Measurements from ENCODE around the gene PPP6R2. TPM values are rescaled to one million over a fixed set of nuclear protein-coding genes. Genes with fewer than 3 reads are reported as not detected.

Gene PPP6R2
- total and polyA plus RNA-seq, 2 of the 8 experiments (the other 6 are each of a cell fraction or from before 2014, with no cell fraction given), result 25.0 to 32.2 TPM

GRCh38 chr22:50343541-50343935 is 411 bp downstream of the PPP6R2 start:
- Histone ChIP-seq H2AFZ (ENCODE audit: low read length) (no peak overlapping the region), H4K5ac (ENCODE audit: insufficient read length, low read depth, low read length) (no peak overlapping the region), H3K9ac (replicated peaks in 1 of 4; ENCODE audit: extremely low read depth in 1 of 4, low read depth in 3 of 4, low read length in 3 of 4) (peak overlapping the region in 3 of 4 experiments; percentile 45 to 80 (median 64); a peak in 5 of 7 replicates), H3K4me3 (ENCODE audit: extremely low read depth in 1 of 4, insufficient read depth in 2 of 4, low read depth in 3 of 4, low read length in 4 of 4) (peak overlapping the region; percentile 44 to 94 (median 64)), H3K79me1 (ENCODE audit: low read depth, low read length) (peaks cover 12% of the 10 kb centered on the region), H4K20me1 (replicated peaks in 1 of 2; ENCODE audit: control insufficient read depth in 1 of 2, insufficient read depth in 2 of 2, low read length in 2 of 2) (peaks cover 12 to 31% of the 10 kb centered on the region in 2 experiments), H3K36me3 (ENCODE audit: control insufficient read depth in 2 of 4, insufficient read depth in 4 of 4, low read length in 3 of 4) (no peaks in the 10 kb centered on the region; a peak in 1 of 8 replicates), H3K27me3 (replicated peaks in 1 of 4; ENCODE audit: control insufficient read depth in 3 of 4, extremely low read depth in 1 of 4, insufficient read depth in 3 of 4, low read length in 3 of 4) (peaks cover 0 to 5% (median 0%) of the 10 kb centered on the region in 4 experiments; a peak in 3 of 7 replicates), H3K14ac (ENCODE audit: insufficient read length) (no peak overlapping the region), H2BK12ac (ENCODE audit: low read depth, low read length) (no peak overlapping the region), H2BK15ac (ENCODE audit: low read length) (no peak overlapping the region), H3K4ac (replicated peaks; ENCODE audit: insufficient read length, low read depth, low read length) (no peak overlapping the region), H2BK120ac (replicated peaks; ENCODE audit: low read depth, low read length) (no peak overlapping the region), H3K23me2 (ENCODE audit: low read depth, low read length) (peaks cover 23% of the 10 kb centered on the region; the same call in 1 of the 2 replicates), H3K4me2 (ENCODE audit: insufficient read depth in 1 of 2, low read depth in 2 of 2, low read length in 2 of 2) (peak overlapping the region in 1 of 2 experiments; percentile 49; a peak in 3 of 4 replicates), H4K91ac (replicated peaks; ENCODE audit: insufficient read length, low read length) (no peak overlapping the region), H3K9me3 (ENCODE audit: insufficient read depth in 2 of 2, low read depth in 1 of 2, low read length in 1 of 2) (peaks cover 0 to 3% of the 10 kb centered on the region in 2 experiments; a peak in 1 of 4 replicates), H2BK20ac (ENCODE audit: low read length) (no peak overlapping the region), H3K4me1 (replicated peaks in 1 of 4; ENCODE audit: control insufficient read depth in 3 of 4, insufficient read depth in 4 of 4, low read length in 3 of 4) (peaks cover 0 to 2% (median under 1%) of the 10 kb centered on the region in 4 experiments; a peak in 1 of 7 replicates), H3K23ac (ENCODE audit: insufficient read length) (no peak overlapping the region), H2BK5ac (ENCODE audit: low read depth, low read length) (no peak overlapping the region), H3K18ac (ENCODE audit: extremely low read depth, low read length) (no peak overlapping the region), H3K79me2 (ENCODE audit: control insufficient read depth in 1 of 2, insufficient read depth in 2 of 2, low read length in 2 of 2) (peaks cover 0 to 17% of the 10 kb centered on the region in 2 experiments; a peak in 2 of 4 replicates), H3K56ac (replicated peaks; ENCODE audit: insufficient read length, low read depth, low read length) (no peak overlapping the region), H4K8ac (ENCODE audit: extremely low read depth, insufficient read depth, low read length) (no peak overlapping the region), H2AK5ac (ENCODE audit: low read depth, low read length) (no peak overlapping the region), H3K27ac (ENCODE audit: low read depth, low read length) (no peak overlapping the region)
- no peak for FAIRE-seq
- DNase-seq (ENCODE audit: low read depth in 1 of 2, low spot score in 2 of 2), result no peak
- ChIA-PET CTCF (ENCODE audit: partially characterized antibody) (no interaction called here), POLR2A (ENCODE audit: partially characterized antibody) (no interaction called here)
- TF ChIP-seq YY1 (IDR thresholded peaks at IDR 0.05; ENCODE audit: low read depth, low read length) (no peak; the same call in 1 of the 2 replicates), POU5F1 (IDR thresholded peaks at IDR 0.05; ENCODE audit: low read depth, low read length) (no peak), CTBP2 (IDR thresholded peaks at IDR 0.05; ENCODE audit: borderline replicate concordance, insufficient read depth, insufficient read length, low read length) (no peak), EZH2 (IDR thresholded peaks at IDR 0.05; ENCODE audit: low read depth, low read length, severe bottlenecking) (no peak), TAF7 (optimal IDR thresholded peaks at IDR 0.05; ENCODE audit: borderline replicate concordance, low read depth, low read length) (no peak), RXRA (IDR thresholded peaks at IDR 0.05; ENCODE audit: insufficient read depth, low read depth, low read length) (no peak), TAF1 (IDR thresholded peaks at IDR 0.05; ENCODE audit: low read depth, low read length) (no peak), BCL11A (IDR thresholded peaks at IDR 0.05; ENCODE audit: low read depth in 2 of 2, low read length in 2 of 2) (no peak), BACH1 (IDR thresholded peaks at IDR 0.05; ENCODE audit: low read length) (no peak), BRCA1 (IDR thresholded peaks at IDR 0.05; ENCODE audit: low read depth, low read length) (no peak)
- 33% methylated on average over 1 of the region's 9 CpGs; no CpG with 5 or more reads in 1 of the 2 experiments for WGBS, 2 experiments (ENCODE audit: extremely low coverage in 1 of 2, insufficient coverage in 1 of 2, insufficient read length in 1 of 2, insufficient replicate concordance in 2 of 2, low coverage in 1 of 2, low lambda C conversion rate in 2 of 2, missing lambda C conversion rate in 1 of 2)
